A549 treated with dexamethasone at 1 μM for 4 hours (cell line): ENCODE data around the gene NOL12. TPM values are rescaled to one million over a fixed set of nuclear protein-coding genes. Genes with fewer than 3 reads are reported as not detected.

Experiments used
- total RNA-seq: library from RNA; stranded (reverse); fragments of 200-300 nt; extraction: Qiagen RNA extraction; gene quantifications from 5 replicates; pipeline ENCODE4 v1.2.3, GENCODE V29; 2022

Gene NOL12, protein sequence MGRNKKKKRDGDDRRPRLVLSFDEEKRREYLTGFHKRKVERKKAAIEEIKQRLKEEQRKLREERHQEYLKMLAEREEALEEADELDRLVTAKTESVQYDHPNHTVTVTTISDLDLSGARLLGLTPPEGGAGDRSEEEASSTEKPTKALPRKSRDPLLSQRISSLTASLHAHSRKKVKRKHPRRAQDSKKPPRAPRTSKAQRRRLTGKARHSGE
- total RNA-seq = 23.8 to 33.6 TPM (median 25.7 TPM) in 5 replicates

DNA sequence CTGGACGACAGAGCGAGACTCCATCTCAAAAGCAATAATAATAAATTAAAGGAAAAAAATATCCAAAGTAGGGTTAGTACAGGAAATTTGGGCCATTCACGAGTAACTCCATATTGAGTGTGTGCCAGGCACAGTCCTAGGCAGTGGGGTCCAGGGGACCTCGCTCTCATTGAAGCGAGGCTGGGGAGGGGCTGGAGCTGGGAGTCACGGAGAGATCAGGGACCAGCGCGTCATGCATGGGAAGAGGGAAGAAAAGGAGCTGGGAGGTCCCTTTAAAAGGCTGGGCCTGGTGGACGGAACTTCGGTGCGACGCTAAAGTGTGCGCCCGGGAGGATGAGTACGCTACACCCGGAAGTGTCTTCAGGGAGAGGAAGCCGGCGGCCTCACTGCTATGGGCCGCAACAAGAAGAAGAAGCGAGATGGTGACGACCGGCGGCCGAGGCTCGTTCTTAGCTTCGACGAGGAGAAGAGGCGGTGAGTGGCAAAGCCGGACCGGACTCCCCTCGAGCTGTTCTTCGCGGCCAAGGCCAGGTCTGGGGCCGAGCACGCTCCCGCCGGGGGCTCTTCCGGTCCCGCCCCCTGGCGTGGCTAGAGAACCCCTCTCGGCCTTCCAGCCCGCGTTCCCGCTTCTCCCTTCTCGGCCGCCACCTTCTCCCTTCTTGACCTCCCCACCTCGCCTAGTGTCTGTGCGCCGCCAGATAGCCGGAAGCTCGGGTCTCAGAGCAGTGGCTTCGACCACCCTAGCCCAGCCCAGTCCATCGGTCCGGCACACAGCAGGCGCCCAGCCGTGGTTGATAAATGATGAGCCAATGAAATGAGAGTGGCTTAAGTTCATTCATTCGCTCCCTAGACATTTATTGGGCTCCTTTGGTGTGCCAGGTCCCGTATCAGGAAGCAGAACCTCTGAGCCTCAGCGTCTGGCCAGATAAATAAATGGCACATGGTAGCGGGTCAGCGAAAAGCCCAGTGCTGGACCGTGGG lies at the start of gene NOL12:
Gene NOL12 (plus strand): TSS at position 342 of the 981 bp plus-strand sequence. CDS start 50 bp downstream, at position 392.

DNA sequence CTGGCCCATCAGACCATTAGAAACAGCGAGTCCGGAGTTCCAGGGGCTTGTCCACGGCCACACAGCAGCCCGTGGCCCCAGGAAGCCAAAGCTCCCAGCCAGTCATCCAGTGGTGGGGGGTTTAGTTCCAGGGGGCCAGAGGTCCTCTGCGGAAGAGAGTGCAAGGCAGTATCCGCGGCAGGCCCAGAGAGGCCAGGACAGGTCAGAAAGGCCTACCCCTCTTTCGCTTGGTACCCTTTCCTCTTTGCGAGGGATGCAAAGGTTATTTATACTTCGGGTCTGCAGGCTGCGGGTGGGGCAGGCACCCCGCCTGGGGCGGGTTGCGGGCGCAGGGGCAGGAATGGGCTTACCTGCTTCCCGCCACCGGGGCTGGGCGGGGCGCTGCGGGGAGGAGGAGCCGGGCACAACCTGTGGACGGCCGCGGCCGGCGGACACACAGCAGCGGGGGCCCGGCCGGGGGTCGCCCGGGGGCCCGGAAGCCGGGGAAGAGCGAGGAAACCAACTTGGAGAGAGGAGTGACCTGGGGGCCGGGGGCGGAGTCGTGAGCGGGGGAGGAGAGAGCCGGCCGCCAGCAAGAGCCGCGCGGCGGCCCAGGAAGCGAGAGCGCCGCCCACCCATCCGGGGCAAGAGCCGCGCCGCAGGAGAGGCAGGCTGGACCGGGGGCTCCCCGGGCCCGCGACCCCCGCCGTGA lies 46.9 kb upstream of the NOL12 start, which contains the start of gene SH3BP1:
Gene SH3BP1 (plus strand): TSS at position 600 of the 691 bp plus-strand sequence. CDS start 119 bp downstream, outside the sequence.

DNA sequence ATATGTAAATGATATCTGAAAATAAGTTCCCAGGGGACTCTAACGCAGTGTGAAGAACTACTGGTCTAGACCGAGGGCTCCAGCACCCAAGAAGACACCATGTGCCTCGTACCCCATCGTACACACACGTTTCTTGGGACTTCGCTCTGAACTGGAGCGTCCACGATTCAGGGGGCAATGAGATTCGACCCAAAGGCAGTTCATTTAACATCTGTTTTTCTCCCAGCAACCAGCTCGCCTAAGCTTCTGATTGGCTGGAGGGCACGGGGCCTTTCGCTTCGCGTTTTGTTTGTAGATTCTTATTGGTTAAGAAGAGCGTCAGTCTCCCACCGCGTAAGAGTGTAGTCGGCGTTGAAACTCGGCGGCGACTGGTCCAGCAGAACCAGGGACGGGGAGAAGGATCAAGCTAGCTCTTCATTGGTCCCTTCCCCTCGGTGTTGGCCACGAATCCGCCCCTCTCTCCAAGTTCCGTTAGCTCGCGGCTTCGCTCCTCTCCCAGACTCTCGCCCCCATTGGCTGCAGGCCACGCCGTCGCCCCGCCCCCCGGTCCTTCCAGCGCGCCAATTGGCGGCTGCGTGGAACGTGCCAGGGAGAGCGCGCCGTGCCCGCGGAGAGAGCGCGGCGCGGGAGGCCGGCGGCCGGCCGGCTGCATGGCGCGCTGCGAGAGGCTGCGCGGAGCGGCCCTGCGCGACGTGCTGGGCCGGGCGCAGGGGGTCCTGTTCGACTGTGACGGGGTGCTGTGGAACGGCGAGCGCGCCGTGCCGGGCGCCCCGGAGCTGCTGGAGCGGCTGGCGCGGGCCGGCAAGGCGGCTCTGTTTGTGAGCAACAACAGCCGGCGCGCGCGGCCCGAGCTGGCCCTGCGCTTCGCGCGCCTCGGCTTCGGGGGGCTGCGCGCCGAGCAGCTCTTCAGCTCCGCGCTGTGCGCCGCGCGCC lies 27.7 kb upstream of the NOL12 start, which contains the start of gene PDXP:
Gene PDXP (plus strand): TSS at position 591 of the 933 bp plus-strand sequence. CDS start 60 bp downstream, at position 651.

DNA sequence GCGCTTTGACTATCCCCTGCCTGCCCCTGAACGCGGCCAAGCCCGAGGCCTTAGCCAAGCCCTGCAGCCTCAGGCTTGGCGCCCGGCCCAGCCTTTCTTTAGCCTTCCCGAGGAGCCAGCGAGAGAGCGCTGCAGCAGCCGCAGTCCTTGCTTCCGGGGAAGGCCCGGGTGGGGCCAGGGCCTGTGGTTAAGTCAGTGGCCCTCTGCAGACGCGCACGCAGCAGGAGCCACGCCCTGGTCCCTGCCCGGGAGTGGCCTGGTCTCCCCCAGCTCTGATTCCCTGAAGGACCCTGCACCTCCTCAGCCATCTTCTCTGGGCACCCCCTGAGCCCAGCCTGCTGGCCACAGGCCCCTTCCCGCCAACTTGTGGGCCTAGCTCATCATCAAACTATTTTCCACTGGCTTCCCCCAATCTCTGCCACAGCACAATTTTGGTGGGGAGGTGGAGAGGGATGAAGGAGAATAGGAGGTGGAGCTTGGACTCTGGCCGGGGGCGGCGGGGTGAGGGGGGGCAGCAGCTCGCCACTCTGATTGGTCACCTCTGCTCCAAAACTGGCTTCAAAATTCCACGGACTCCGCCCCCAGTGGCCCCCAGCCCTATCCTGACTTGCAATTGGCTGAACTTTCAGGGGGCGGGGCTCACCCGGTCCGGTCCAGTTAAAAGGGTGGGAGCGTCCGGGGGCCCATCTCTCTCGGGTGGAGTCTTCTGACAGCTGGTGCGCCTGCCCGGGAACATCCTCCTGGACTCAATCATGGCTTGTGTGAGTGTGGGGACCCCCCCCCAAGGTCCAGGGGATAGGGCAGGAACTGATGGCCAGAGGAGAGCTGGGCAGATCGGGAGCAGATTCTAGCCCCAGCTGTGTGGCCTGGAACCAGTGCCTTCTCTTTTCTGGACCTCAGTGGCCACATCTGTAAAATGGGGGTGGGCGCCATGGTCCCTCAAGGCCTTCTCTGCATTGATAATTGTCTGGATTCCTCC lies 10.9 kb upstream of the NOL12 start, which contains the start of gene LGALS1:
Gene LGALS1 (plus strand): TSS at position 686 of the 979 bp plus-strand sequence. CDS start 67 bp downstream, at position 753.

DNA sequence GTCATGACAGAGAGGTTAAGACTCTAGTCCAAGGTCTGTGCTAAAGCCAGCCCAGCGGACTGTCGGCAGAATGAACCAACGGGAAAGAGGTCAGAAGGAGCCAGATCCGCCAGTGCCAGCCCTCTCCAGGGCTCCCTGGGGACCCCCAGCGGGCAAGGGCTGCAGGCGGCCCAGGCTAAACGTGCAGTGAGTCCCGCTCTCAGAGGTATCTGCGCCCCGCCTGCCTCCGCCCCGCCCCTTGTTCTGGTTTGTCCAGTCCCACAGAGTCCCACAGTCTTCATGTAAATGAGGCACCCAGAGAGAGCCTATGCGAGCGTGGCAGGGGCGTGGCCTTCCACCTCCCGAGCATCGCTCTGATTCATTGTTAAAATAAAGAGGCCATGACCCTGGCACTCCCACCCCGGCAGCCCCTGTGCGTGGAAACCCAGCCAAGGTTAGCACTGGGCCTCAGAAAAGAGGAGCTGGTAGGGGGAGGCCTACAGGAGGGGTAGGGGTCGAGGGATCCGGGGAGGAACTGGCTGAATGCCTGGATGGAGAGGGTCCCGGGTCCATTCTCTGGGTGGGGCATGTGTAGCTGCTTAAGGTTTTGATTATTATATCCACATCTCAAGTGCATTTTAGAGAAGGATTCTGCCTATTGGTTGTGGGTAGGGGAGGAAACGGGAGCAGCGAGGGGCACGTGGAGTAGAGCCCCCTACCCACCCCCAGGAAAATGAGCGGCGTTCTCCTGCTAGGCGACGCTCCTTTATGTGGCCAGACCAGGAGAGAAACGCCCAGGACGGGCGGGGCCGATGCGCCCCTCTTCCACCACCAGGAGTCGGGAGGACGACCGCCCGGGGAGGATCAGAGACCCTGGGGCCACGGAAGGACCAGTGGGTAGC lies 10.8 kb downstream of the NOL12 start, which contains the start of gene TRIOBP:
Gene TRIOBP (plus strand): TSS at position 392 of the 881 bp plus-strand sequence. CDS start 4,318 bp downstream, outside the sequence.

Other genes starting within 250 kb of the NOL12 start
- 0.79 to 1.7 TPM (median 1.2 TPM) in 5 replicates for gene MFNG, start 200.0 kb upstream of the NOL12 start, total RNA-seq
- 18.5 to 31.8 TPM (median 31.7 TPM) in 5 replicates for gene CARD10, start 166.9 kb upstream of the NOL12 start, total RNA-seq
- gene CDC42EP1, start 125.9 kb upstream of the NOL12 start, total RNA-seq = 21.2 to 33.8 TPM (median 32.1 TPM) in 5 replicates
- gene LGALS2, start 106.3 kb upstream of the NOL12 start, total RNA-seq = 0.15 TPM in 1 of 5 replicates, not detected in the others
- 14.3 to 22.1 TPM (median 21.7 TPM) in 5 replicates for gene GGA1, start 77.5 kb upstream of the NOL12 start, total RNA-seq
- 0.72 to 2.6 TPM (median 1.2 TPM) in 5 replicates for gene SH3BP1, start 46.7 kb upstream of the NOL12 start, total RNA-seq
- gene PDXP, start 27.6 kb upstream of the NOL12 start, total RNA-seq = 12.2 to 15.2 TPM (median 13.6 TPM) in 5 replicates
- 991 to 1,387 TPM (median 1,073 TPM) in 5 replicates for gene LGALS1, start 10.7 kb upstream of the NOL12 start, total RNA-seq
- 24.9 to 36.3 TPM (median 32.0 TPM) in 5 replicates for gene TRIOBP, start 10.7 kb downstream of the NOL12 start, total RNA-seq
- 2.6 to 4.2 TPM (median 3.4 TPM) in 5 replicates for gene GCAT, start 121.6 kb downstream of the NOL12 start, total RNA-seq
- not detected in 5 replicates for gene GALR3, start 137.0 kb downstream of the NOL12 start, total RNA-seq
- gene ANKRD54, start 158.0 kb downstream of the NOL12 start, total RNA-seq = 16.5 to 23.6 TPM (median 22.0 TPM) in 5 replicates
- gene EIF3L, start 163.1 kb downstream of the NOL12 start, total RNA-seq = 260 to 305 TPM (median 269 TPM) in 5 replicates
- 17.5 to 23.4 TPM (median 20.7 TPM) in 5 replicates for gene MICALL1, start 220.0 kb downstream of the NOL12 start, total RNA-seq